Measurements from ENCODE around the gene PPHLN1. TPM values are rescaled to one million over a fixed set of nuclear protein-coding genes. Genes with fewer than 3 reads are reported as not detected.

The PPHLN1 gene
- total and polyA plus RNA-seq, 2 donors (not counting 1 experiment from before 2014, with no cell fraction given), result 47.6 to 91.4 TPM

DNA sequence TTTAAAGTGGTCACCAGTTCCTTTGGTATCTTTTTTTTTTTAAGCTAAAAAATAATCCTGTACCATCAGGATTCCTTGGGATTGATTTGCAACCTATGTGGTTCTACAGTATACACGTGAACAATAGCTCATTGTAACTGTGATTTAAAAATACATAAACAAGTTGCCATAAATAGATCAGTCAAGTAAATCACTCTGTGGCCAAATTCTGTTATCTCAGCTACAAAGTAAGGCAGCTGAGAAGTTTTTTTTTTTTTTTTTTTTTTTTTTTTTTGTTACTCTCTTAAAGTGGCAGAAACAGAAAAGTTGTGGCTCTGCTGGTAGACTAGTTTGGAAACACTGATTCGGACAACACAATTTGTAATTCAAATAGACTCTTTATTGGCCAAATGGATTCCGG lies 159.0 kb downstream of the PPHLN1 start:
- Histone ChIP-seq H3K79me2 (ENCODE audit: control insufficient read depth, insufficient read depth, low read length) (peaks cover 20% of the 10 kb centered on the region), H3K4me1 (ENCODE audit: control insufficient read depth, extremely low read depth, insufficient read depth, low read length) (no peaks in the 10 kb centered on the region), H4K20me1 (ENCODE audit: control insufficient read depth, extremely low read depth, insufficient read depth, low read length) (no peaks in the 10 kb centered on the region), H2AFZ (ENCODE audit: low read length) (no peak overlapping the region), H3K27ac (ENCODE audit: insufficient read depth, low read length) (no peak overlapping the region), H3K27me3 (ENCODE audit: control insufficient read depth, insufficient read depth, low read length) (no peaks in the 10 kb centered on the region), H3K4me2 (ENCODE audit: extremely low read depth, insufficient read depth, low read length) (no peak overlapping the region), H3K4me3 (replicated peaks in 1 of 4; ENCODE audit: control extremely low read depth in 1 of 4, insufficient read depth in 1 of 4, low read depth in 3 of 4, low read length in 4 of 4) (peak overlapping the region in 1 of 4 experiments; percentile 80), H3K36me3 (ENCODE audit: control insufficient read depth, insufficient read depth, low read length) (no peaks in the 10 kb centered on the region), H3K9ac (ENCODE audit: insufficient read depth, low read length) (no peak overlapping the region), H3K9me3 (ENCODE audit: control insufficient read depth, insufficient read depth, low read depth, low read length) (no peaks in the 10 kb centered on the region)
- peak in 1 of 2 donors; percentile 36 for DNase-seq (ENCODE audit: low read depth in 2 of 2)
- no peak for TF ChIP-seq EZH2 (IDR thresholded peaks at IDR 0.05; ENCODE audit: low read length, missing control alignments)
- TF ChIP-seq, protein P1, sequence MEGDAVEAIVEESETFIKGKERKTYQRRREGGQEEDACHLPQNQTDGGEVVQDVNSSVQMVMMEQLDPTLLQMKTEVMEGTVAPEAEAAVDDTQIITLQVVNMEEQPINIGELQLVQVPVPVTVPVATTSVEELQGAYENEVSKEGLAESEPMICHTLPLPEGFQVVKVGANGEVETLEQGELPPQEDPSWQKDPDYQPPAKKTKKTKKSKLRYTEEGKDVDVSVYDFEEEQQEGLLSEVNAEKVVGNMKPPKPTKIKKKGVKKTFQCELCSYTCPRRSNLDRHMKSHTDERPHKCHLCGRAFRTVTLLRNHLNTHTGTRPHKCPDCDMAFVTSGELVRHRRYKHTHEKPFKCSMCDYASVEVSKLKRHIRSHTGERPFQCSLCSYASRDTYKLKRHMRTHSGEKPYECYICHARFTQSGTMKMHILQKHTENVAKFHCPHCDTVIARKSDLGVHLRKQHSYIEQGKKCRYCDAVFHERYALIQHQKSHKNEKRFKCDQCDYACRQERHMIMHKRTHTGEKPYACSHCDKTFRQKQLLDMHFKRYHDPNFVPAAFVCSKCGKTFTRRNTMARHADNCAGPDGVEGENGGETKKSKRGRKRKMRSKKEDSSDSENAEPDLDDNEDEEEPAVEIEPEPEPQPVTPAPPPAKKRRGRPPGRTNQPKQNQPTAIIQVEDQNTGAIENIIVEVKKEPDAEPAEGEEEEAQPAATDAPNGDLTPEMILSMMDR (conservative IDR thresholded peaks at IDR 0.05 in 1 of 2, IDR thresholded peaks at IDR 0.05 in 1 of 2; ENCODE audit: low read depth in 1 of 2, low read length in 2 of 2), result no peak

DNA sequence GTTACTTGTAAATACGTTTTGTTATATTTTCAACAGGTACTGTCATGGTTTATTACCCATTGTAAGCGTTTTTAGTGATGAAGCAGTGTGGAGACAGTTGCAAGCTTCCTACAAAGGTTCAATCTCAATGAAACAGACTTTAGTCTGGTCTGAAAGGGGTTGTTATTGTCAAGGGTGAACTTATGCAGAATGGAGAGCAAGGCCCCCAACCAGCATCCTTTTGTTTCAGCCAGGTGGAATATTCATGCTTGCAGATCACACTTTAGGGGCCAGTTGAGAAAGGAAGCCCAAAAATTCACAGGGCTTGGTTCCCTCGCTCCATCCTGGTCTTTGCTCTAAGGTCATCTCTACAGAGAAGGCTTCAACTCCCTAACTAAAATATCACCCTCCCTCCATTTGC lies 159.9 kb downstream of the PPHLN1 start:
- Histone ChIP-seq H3K36me3 (ENCODE audit: control insufficient read depth, insufficient read depth, low read length) (no peaks in the 10 kb centered on the region), H2AFZ (ENCODE audit: low read length) (no peak overlapping the region), H3K9me3 (ENCODE audit: control insufficient read depth, insufficient read depth, low read depth, low read length) (no peaks in the 10 kb centered on the region), H3K9ac (ENCODE audit: insufficient read depth, low read length) (no peak overlapping the region), H4K20me1 (ENCODE audit: control insufficient read depth, extremely low read depth, insufficient read depth, low read length) (no peaks in the 10 kb centered on the region), H3K27me3 (ENCODE audit: control insufficient read depth, insufficient read depth, low read length) (no peaks in the 10 kb centered on the region), H3K4me2 (ENCODE audit: extremely low read depth, insufficient read depth, low read length) (no peak overlapping the region), H3K4me3 (replicated peaks in 1 of 4; ENCODE audit: control extremely low read depth in 1 of 4, insufficient read depth in 1 of 4, low read depth in 3 of 4, low read length in 4 of 4) (no peak overlapping the region), H3K79me2 (ENCODE audit: control insufficient read depth, insufficient read depth, low read length) (peaks cover 12% of the 10 kb centered on the region), H3K4me1 (ENCODE audit: control insufficient read depth, extremely low read depth, insufficient read depth, low read length) (no peaks in the 10 kb centered on the region), H3K27ac (ENCODE audit: insufficient read depth, low read length) (no peak overlapping the region)
- TF ChIP-seq EZH2 (IDR thresholded peaks at IDR 0.05; ENCODE audit: low read length, missing control alignments), result no peak
- TF ChIP-seq, protein P1 (conservative IDR thresholded peaks at IDR 0.05 in 1 of 2, IDR thresholded peaks at IDR 0.05 in 1 of 2; ENCODE audit: low read depth in 1 of 2, low read length in 2 of 2), result no peak
- no peak for DNase-seq (ENCODE audit: low read depth in 2 of 2)

DNA sequence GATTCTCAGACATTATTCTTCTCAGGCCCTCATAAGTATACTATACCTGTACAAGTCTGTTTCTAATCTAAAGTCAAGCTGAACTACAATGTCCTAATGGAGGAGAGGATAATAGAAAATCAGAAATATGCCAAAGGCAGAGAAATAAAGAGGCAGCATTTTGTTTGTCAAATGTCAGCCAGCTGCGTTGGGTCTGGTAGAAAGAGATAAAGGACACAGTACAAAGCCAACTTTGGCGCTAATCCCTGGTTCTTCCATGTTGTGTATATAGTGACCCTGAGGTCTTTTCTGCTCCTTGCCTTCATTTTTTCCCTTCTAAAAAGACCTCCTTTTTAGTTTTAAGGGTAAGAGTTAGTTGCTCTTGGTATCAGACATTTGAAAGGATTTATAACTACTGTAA lies 160.4 kb downstream of the PPHLN1 start:
- no peaks in the 10 kb centered on the region for H3K27me3 ChIP-seq (ENCODE audit: control insufficient read depth, insufficient read depth, low read length)
- H3K4me1 ChIP-seq (ENCODE audit: control insufficient read depth, extremely low read depth, insufficient read depth, low read length), result no peaks in the 10 kb centered on the region
- H3K4me3 ChIP-seq (replicated peaks in 1 of 4; ENCODE audit: control extremely low read depth in 1 of 4, insufficient read depth in 1 of 4, low read depth in 3 of 4, low read length in 4 of 4), result no peak overlapping the region
- H4K20me1 ChIP-seq (ENCODE audit: control insufficient read depth, extremely low read depth, insufficient read depth, low read length), result no peaks in the 10 kb centered on the region
- H3K4me2 ChIP-seq (ENCODE audit: extremely low read depth, insufficient read depth, low read length), result no peak overlapping the region
- no peaks in the 10 kb centered on the region for H3K9me3 ChIP-seq (ENCODE audit: control insufficient read depth, insufficient read depth, low read depth, low read length)
- no peak overlapping the region for H2AFZ ChIP-seq (ENCODE audit: low read length)
- DNase-seq (ENCODE audit: low read depth in 2 of 2), result no peak
- no peak overlapping the region for H3K27ac ChIP-seq (ENCODE audit: insufficient read depth, low read length)
- H3K79me2 ChIP-seq (ENCODE audit: control insufficient read depth, insufficient read depth, low read length), result peaks cover 6% of the 10 kb centered on the region
- no peaks in the 10 kb centered on the region for H3K36me3 ChIP-seq (ENCODE audit: control insufficient read depth, insufficient read depth, low read length)
- TF ChIP-seq, protein P1 (conservative IDR thresholded peaks at IDR 0.05 in 1 of 2, IDR thresholded peaks at IDR 0.05 in 1 of 2; ENCODE audit: low read depth in 1 of 2, low read length in 2 of 2), result no peak
- TF ChIP-seq EZH2 (IDR thresholded peaks at IDR 0.05; ENCODE audit: low read length, missing control alignments), result no peak
- H3K9ac ChIP-seq (ENCODE audit: insufficient read depth, low read length), result no peak overlapping the region

Data from fibroblast of lung (primary cell).